ENCODE measurements around the gene TBPL1.

Gene TBPL1

DNA sequence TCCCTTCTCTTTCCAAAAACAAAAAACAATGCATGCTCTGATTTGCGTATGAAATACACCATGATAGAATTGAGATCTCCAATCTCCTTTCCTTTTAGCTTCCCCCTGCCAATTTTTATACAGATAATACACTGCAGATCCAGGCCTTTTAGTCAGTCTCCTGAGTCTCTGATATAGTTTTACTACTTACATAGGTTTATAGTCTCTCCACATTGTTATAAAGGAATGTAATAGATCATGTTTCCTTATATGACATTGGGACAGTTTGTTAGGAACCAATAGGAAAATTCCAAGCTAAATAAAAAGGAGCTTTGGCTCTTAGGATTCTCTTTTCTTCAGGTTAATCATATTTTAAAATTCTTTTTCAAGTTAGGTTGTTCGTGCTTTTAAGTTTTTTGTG, 36.5 kb downstream of the TBPL1 start:
- no peak for TF ChIP-seq JUND (IDR thresholded peaks at IDR 0.05; ENCODE audit: low read depth)
- no peak for DNase-seq (ENCODE audit: low read depth in 1 of 2, low spot score in 1 of 2)
- in situ Hi-C loops (cut with HindIII; ENCODE audit: low pct_unique_long_range_greater_than_20kb, low sequenced_read_pairs): no loop called here

- in situ Hi-C loops (cut with HindIII; ENCODE audit: low pct_unique_long_range_greater_than_20kb, low sequenced_read_pairs): no loop called here
- DNase-seq (ENCODE audit: low read depth in 1 of 2, low spot score in 1 of 2): no peak
- no peak for TF ChIP-seq JUND (IDR thresholded peaks at IDR 0.05; ENCODE audit: low read depth)
These were observed 37.3 kb downstream of the TBPL1 start for GRCh38 chr6:133990321-133990720.

- no peak for DNase-seq (ENCODE audit: low read depth in 1 of 2, low spot score in 1 of 2)
- TF ChIP-seq JUND (IDR thresholded peaks at IDR 0.05; ENCODE audit: low read depth): no peak
- in situ Hi-C loops (cut with HindIII; ENCODE audit: low pct_unique_long_range_greater_than_20kb, low sequenced_read_pairs): no loop called here
These were observed 38.1 kb downstream of the TBPL1 start for GRCh38 chr6:133991096-133991593.

- in situ Hi-C loops (cut with HindIII; ENCODE audit: low pct_unique_long_range_greater_than_20kb, low sequenced_read_pairs): no loop called here
- no peak for DNase-seq (ENCODE audit: low read depth in 1 of 2, low spot score in 1 of 2)
- TF ChIP-seq JUND (IDR thresholded peaks at IDR 0.05; ENCODE audit: low read depth): no peak
These were observed 40.1 kb downstream of the TBPL1 start for GRCh38 chr6:133992992-133993680.

GRCh38 chr6:133995296-133995695, 42.3 kb downstream of the TBPL1 start:
- in situ Hi-C loops (cut with HindIII; ENCODE audit: low pct_unique_long_range_greater_than_20kb, low sequenced_read_pairs): no loop called here
- TF ChIP-seq JUND (IDR thresholded peaks at IDR 0.05; ENCODE audit: low read depth): no peak
- DNase-seq (ENCODE audit: low read depth in 1 of 2, low spot score in 1 of 2): no peak

DNA sequence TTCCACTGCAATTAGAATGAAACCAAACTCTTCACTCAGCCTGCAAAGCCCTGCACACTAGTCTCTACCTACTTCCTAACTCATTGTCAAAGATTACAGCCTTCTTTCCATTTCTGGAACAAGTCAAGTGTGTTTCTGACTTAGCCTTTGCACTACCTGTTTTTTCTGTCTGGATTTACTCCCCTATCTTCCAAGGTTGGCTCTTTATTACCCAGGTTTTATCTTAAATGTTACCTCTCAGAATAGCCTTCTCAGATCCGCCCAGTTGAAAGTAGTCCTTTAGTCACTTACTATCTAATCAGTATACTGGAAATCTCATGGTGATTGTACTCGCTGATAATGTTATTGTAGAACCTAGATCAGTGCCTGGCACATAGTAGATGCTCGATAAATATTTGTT, 42.7 kb downstream of the TBPL1 start:
- TF ChIP-seq JUND (IDR thresholded peaks at IDR 0.05; ENCODE audit: low read depth): no peak
- DNase-seq (ENCODE audit: low read depth in 1 of 2, low spot score in 1 of 2): no peak
- in situ Hi-C loops (cut with HindIII; ENCODE audit: low pct_unique_long_range_greater_than_20kb, low sequenced_read_pairs): no loop called here

- DNase-seq (ENCODE audit: low read depth in 1 of 2, low spot score in 1 of 2): no peak
- in situ Hi-C loops (cut with HindIII; ENCODE audit: low pct_unique_long_range_greater_than_20kb, low sequenced_read_pairs): no loop called here
- no peak for TF ChIP-seq JUND (IDR thresholded peaks at IDR 0.05; ENCODE audit: low read depth)
These were observed 44.2 kb downstream of the TBPL1 start for GRCh38 chr6:133997267-133997666.

DNA sequence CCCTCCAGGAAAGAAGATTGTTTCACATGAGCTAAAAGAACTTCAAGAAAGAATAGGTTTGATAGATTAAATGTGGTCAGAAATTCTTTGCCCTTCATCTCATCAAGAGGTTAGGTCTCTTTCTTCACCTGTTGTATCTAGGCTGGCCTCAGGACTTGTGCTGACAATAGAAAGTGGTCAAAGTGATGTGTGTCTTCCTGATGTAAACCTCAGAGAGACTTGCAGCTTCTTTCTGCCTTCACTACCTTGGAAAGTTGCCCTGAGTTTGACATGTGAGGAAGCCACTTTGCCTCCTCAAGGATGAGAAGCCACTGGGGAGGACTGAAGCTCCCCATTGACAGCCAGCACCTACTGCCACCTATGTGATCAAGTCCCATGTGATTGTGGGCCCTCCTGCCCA, 46.3 kb downstream of the TBPL1 start:
- in situ Hi-C loops (cut with HindIII; ENCODE audit: low pct_unique_long_range_greater_than_20kb, low sequenced_read_pairs): no loop called here
- no peak for TF ChIP-seq JUND (IDR thresholded peaks at IDR 0.05; ENCODE audit: low read depth)
- no peak for DNase-seq (ENCODE audit: low read depth in 1 of 2, low spot score in 1 of 2)

- peak in 1 of 2 experiments; percentile 61 for DNase-seq (ENCODE audit: low read depth in 1 of 2, low spot score in 1 of 2)
- in situ Hi-C loops (cut with HindIII; ENCODE audit: low pct_unique_long_range_greater_than_20kb, low sequenced_read_pairs): no loop called here
- no peak for TF ChIP-seq JUND (IDR thresholded peaks at IDR 0.05; ENCODE audit: low read depth)
These were observed 47.4 kb downstream of the TBPL1 start for GRCh38 chr6:134000443-134000842.

- TF ChIP-seq JUND (IDR thresholded peaks at IDR 0.05; ENCODE audit: low read depth): no peak
- in situ Hi-C loops (cut with HindIII; ENCODE audit: low pct_unique_long_range_greater_than_20kb, low sequenced_read_pairs): no loop called here
- DNase-seq (ENCODE audit: low read depth in 1 of 2, low spot score in 1 of 2): no peak
These were observed 49.8 kb downstream of the TBPL1 start for GRCh38 chr6:134002821-134003220.

DNA sequence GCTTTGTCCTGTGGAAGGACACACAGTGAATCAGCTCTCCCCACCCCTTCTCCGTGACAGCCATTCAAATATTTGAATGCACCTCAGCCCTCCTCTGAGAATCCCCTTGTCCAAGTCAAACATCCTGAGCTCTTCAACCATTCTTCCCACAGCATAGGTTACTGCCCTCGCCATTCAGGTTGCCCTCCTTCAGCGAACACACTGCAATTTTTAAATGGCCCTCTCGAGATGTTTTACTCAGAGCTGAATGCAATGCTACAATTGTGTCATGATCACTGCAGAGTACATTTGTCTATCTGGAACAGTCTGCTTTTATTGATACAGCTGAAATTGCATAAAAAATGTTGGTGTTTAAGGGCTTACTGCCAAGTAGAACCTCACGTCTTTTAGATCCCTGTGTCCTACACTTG, 50.5 kb downstream of the TBPL1 start:
- TF ChIP-seq JUND (IDR thresholded peaks at IDR 0.05; ENCODE audit: low read depth): no peak
- no peak for DNase-seq (ENCODE audit: low read depth in 1 of 2, low spot score in 1 of 2)
- in situ Hi-C loops (cut with HindIII; ENCODE audit: low pct_unique_long_range_greater_than_20kb, low sequenced_read_pairs): no loop called here

DNA sequence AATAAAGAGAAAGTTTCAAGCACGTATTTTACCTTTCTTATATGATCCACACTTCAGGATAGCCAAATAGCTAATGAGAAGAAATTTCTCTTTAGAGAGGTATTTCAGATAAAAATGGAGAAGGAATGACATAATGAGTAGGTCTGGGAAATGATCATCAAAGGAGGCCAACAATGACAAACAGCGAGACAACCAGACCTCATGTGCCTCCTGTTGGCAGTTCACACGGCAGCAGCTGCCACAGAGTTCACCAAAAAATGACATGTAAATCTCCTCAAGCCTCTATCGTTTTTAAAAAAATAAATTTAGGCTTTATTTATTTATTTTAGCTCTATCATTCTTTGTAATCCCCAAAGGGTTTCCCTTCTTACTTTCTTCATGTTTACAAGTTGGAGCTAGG, 51.7 kb downstream of the TBPL1 start:
- TF ChIP-seq JUND (IDR thresholded peaks at IDR 0.05; ENCODE audit: low read depth): no peak
- no peak for DNase-seq (ENCODE audit: low read depth in 1 of 2, low spot score in 1 of 2)
- in situ Hi-C loops (cut with HindIII; ENCODE audit: low pct_unique_long_range_greater_than_20kb, low sequenced_read_pairs): no loop called here

DNA sequence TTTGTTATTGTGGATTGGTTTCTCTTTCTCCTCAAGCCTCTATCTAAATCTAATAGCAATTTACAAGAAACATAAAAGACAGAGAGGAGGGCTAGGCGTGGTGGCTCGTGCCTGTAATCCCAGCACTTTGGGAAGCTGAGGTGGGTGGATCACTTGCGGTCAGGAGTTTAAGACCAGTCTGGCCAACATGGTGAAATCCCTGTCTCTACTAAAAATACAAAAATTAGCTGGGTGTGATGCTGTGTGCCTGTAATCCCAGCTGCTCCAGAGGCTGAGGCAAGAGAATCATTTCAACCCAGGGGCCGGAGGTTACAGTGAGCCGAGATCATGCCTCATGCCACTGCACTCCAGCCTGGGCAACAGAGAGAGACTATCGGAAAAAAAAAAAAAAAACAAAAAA, 52.8 kb downstream of the TBPL1 start:
- in situ Hi-C loops (cut with HindIII; ENCODE audit: low pct_unique_long_range_greater_than_20kb, low sequenced_read_pairs): no loop called here
- TF ChIP-seq JUND (IDR thresholded peaks at IDR 0.05; ENCODE audit: low read depth): no peak
- no peak for DNase-seq (ENCODE audit: low read depth in 1 of 2, low spot score in 1 of 2)

- no peak for TF ChIP-seq JUND (IDR thresholded peaks at IDR 0.05; ENCODE audit: low read depth)
- in situ Hi-C loops (cut with HindIII; ENCODE audit: low pct_unique_long_range_greater_than_20kb, low sequenced_read_pairs): no loop called here
- peak in 1 of 2 experiments; percentile 44 for DNase-seq (ENCODE audit: low read depth in 1 of 2, low spot score in 1 of 2)
These were observed 54.1 kb downstream of the TBPL1 start for GRCh38 chr6:134007077-134007476.
